ENCODE results near the gene SPNS2. TPM values are rescaled to one million over a fixed set of nuclear protein-coding genes. Genes with fewer than 3 reads are reported as not detected.

SPNS2 gene
- total RNA-seq, 2 donors from 2014 or later: 9.1 to 23.9 TPM

GRCh38 chr17:4548721-4549531, 50.2 kb downstream of the SPNS2 start:
- Histone ChIP-seq H3K4me3 (no peak overlapping the region), H3K36me3 (peaks cover 54% of the 10 kb centered on the region), H3K27ac (no peak overlapping the region), H3K9me3 (no peaks in the 10 kb centered on the region), H3K27me3 (replicated peaks; ENCODE audit: insufficient read depth) (no peaks in the 10 kb centered on the region), H3K4me1 (ENCODE audit: control insufficient read depth in 1 of 2, low read depth in 2 of 2) (peaks cover 0 to 4% of the 10 kb centered on the region in 2 donors)
- TF ChIP-seq CTCF (IDR thresholded peaks at IDR 0.05): no peak
- DNase-seq (ENCODE audit: low spot score) (no peak), ATAC-seq (ENCODE audit: insufficient number of reproducible peaks, low FRiP score, low read depth) (no peak)

GRCh38 chr17:4549781-4550533, 51.3 kb downstream of the SPNS2 start:
- Histone ChIP-seq H3K9me3 (no peaks in the 10 kb centered on the region), H3K36me3 (peaks cover 50% of the 10 kb centered on the region), H3K27ac (no peak overlapping the region), H3K27me3 (replicated peaks; ENCODE audit: insufficient read depth) (no peaks in the 10 kb centered on the region), H3K4me1 (ENCODE audit: control insufficient read depth in 1 of 2, low read depth in 2 of 2) (peaks cover 8 to 13% of the 10 kb centered on the region in 2 donors), H3K4me3 (no peak overlapping the region)
- TF ChIP-seq CTCF (IDR thresholded peaks at IDR 0.05): no peak
- ATAC-seq (ENCODE audit: insufficient number of reproducible peaks, low FRiP score, low read depth) (no peak), DNase-seq (ENCODE audit: low spot score) (no peak)

GRCh38 chr17:4550534-4551039, 51.9 kb downstream of the SPNS2 start:
- H3K4me3 ChIP-seq: no peak overlapping the region
- ATAC-seq (ENCODE audit: insufficient number of reproducible peaks, low FRiP score, low read depth) (no peak), DNase-seq (ENCODE audit: low spot score) (no peak)
- peaks cover 8 to 15% of the 10 kb centered on the region in 2 donors for H3K4me1 ChIP-seq (ENCODE audit: control insufficient read depth in 1 of 2, low read depth in 2 of 2)
- no peaks in the 10 kb centered on the region for H3K9me3 ChIP-seq
- H3K27me3 ChIP-seq (replicated peaks; ENCODE audit: insufficient read depth): no peaks in the 10 kb centered on the region
- no peak overlapping the region for H3K27ac ChIP-seq
- no peak for TF ChIP-seq CTCF (IDR thresholded peaks at IDR 0.05)
- H3K36me3 ChIP-seq: peaks cover 50% of the 10 kb centered on the region

GRCh38 chr17:4551141-4551540, 52.5 kb downstream of the SPNS2 start:
- Histone ChIP-seq H3K9me3 (no peaks in the 10 kb centered on the region), H3K4me3 (no peak overlapping the region), H3K36me3 (peaks cover 49% of the 10 kb centered on the region), H3K4me1 (ENCODE audit: control insufficient read depth in 1 of 2, low read depth in 2 of 2) (peaks cover 13 to 20% of the 10 kb centered on the region in 2 donors), H3K27me3 (replicated peaks; ENCODE audit: insufficient read depth) (no peaks in the 10 kb centered on the region), H3K27ac (no peak overlapping the region)
- no peak for TF ChIP-seq CTCF (IDR thresholded peaks at IDR 0.05)
- DNase-seq (ENCODE audit: low spot score) (no peak), ATAC-seq (ENCODE audit: insufficient number of reproducible peaks, low FRiP score, low read depth) (no peak)

All from thoracic aorta (tissue), 2 donors.